Stimulated activated CD4-positive, alpha-beta T cell treated with anti-CD3 and anti-CD28 coated beads, Interleukin-12 subunit alpha, Interleukin-12 subunit beta, amount 100 ng/mL, for 48 hours (primary cell): Measurements from ENCODE around the gene IL18.
"Not testable (repeated sequence)": the region's sequence is repeated elsewhere in the genome, so short reads cannot be mapped to it uniquely, and the experiment has no call there.

ENCODE experiments used
- DNase-seq, 3 donors: peaks; one replicate each; pipeline ENCODE4 v3.0.0-alpha.2; 2020; ENCODE audit warnings: low read depth in 2 of 3, low spot score in 1 of 3

Gene IL18

DNA sequence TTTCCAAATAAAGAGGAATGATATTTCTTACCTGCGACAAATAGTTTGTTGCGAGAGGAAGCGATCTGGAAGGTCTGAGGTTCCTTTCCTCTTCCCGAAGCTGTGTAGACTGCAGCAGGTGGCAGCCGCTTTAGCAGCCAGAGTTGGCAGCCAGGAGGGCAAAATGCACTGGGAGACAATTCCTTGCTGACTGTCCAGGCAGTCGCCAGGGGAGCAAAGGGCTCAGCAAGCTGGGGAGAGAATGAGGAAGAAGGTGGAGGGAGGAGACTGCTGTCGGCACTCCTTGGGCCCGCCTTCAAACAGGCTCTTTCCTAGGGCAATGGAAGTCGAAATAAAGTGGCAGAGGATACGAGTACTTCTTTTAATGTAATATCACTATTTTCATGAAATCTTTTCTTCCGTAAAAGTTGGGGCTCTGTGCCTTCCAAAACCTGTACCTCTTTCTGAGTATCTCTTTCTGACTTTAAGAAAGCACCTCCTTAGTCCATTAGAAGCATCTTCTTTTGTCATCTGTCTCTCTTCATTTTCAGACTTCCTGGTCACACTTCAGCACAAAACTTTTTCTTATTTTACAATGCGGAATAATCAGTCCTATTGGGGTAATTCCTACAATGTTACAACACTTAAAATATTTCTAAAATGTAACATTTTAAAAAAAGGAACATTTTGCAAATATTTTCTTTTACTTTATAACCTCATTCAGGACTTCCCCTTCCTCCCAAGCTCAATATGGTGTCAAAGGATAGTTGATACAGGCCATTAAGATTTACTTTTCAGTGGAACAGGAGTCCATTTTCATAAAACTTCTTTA, at the start of gene IL18:
IL18 (minus strand) TSS at position 220 of the 811 bp plus-strand sequence. CDS start 9,041 bp downstream, outside the sequence.
- DNase-seq: no peak

DNA sequence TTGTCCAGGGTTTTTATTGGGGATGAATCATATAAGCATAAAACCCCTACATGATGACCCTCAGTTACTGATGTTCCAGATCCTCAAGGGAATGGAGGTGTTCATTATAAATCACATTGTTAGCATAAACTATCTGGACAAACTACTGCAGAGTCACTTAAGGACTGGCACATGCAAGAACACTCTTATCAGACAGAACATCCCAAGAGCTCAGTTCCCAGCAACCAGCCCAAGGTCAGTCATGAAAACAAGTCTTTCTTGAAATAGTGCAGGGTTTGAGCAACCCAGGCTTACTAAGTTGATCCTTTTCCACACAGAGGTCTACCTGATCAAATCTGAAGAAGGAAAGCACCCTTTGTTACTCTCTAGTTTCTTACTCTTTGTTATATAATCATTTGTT, 48.8 kb upstream of the IL18 start:
- no peak for DNase-seq

- DNase-seq: no peak
These were observed 48.4 kb upstream of the IL18 start for GRCh38 chr11:112212290-112212689.

GRCh38 chr11:112211536-112211935, 47.6 kb upstream of the IL18 start:
- DNase-seq: peak in 1 of 3 donors; percentile 24

DNA sequence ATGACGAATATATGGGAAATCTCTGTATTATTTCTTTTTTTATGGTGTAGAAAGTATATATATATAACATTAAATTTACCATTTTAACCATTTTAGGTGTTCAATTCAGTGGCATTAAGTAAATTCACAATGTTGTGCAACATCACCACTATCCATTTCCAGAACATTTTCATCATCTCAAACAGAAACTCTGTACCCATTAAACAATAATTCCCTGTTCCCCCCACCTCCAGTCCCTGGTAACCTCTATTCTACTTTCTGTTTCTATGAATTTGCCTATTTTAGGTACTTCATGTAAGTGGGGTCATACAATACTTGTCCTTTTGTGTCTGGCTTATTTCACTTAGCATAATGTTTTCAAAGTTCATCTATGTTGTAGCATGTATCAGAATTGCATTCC, 47.0 kb upstream of the IL18 start:
- no peak for DNase-seq

- DNase-seq: no peak
These were observed 42.2 kb upstream of the IL18 start for GRCh38 chr11:112206071-112206470.

DNA sequence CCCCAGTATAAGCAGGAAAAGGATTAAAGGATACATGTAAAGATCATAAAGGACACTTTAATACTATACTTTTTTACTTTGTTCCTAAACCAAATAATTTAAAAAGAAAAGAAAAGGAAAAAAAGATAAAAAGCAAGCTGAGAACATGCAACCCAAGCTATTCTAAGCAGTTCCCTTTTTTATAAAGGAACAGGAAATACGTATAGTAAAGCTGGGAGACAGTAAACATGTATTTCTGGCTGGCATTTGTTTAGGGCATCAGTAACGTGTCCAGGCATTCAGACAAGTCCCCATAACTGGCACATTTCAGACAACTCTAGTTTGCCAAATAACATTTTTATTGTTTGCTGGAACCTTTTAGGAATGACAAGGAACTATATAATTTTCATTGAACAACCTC, 36.4 kb upstream of the IL18 start:
- no peak for DNase-seq

DNA sequence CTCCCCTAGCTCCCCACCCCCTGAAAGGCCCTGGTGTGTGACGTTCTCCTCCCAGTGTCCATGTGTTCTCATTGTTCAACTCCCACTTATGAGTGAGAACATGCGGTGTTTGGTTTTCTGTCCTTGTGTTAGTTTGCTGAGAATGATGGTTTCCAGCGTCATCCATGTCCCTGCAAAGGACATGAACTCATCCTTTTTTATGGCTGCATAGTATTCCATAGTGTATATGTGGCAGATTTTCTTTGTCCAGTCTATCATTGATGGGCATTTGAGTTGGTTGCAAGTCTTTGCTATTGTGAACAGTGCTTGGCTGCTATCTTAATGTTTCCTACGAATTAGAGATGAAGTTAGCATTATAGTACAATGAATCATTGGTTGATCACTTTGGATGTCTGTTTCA, 35.2 kb upstream of the IL18 start:
- DNase-seq: not testable (repeated sequence)

GRCh38 chr11:112196519-112197087, 32.7 kb upstream of the IL18 start:
- DNase-seq: no peak

DNA sequence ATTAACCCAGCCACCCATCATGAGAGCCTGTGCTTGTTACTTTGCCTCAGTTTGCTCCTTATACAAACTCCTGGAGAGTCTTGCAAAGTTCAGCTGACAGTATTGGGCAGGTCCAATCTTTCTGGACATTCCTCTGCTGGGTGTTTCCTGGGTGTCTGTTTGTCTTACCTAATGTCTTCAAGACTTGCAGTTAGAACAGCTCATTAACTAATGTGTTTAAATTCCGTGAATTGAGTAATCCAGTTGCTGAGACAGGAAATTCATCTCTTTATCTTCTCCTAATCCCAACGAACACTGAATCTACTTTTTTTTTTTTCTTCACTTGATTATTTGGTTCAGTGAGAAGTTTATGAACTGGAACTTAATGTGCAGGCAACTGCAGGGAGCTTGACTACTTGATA, 32.1 kb upstream of the IL18 start:
- DNase-seq: no peak

GRCh38 chr11:112195113-112195512, 31.2 kb upstream of the IL18 start:
- not testable (repeated sequence) for DNase-seq

GRCh38 chr11:112186304-112186703, 22.4 kb upstream of the IL18 start:
- DNase-seq: no peak

DNA sequence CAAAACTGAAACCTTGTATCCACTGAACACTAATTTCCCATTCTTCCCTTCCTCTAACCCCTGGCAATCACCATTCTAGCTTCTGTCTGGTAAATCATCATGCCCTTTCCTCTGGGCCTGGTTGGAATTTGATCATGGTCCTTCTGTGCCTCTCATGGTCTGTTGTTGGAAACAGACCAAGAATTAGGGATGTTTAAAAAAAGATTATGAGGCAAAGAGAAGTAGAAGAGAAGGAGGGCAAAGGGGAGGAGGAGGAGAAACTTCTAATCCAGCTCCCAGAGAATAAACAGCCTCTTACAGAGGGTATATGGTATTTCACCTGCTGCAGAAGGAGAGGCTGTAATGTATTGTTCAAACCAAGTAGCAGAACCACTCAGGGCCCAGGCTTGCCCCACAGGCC, 22.0 kb upstream of the IL18 start:
- DNase-seq: no peak

DNA sequence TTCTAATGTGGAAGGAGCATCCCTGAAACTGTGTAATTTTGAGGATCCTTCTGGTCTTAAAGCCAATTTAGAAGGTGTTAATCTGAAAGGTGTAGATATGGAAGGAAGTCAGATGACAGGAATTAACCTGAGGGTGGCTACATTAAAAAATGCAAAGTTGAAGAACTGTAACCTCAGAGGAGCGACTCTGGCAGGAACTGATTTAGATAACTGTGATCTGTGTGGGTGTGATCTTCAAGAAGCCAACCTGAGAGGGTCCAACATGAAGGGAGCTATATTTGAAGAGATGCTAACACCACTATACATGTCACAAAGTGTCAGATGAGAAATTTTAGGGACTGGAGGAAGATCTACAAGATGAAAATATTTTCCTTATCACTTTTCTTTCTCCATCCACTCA, 19.0 kb upstream of the IL18 start:
- DNase-seq: no peak

GRCh38 chr11:112179601-112180000, 15.7 kb upstream of the IL18 start:
- DNase-seq: no peak

- no peak for DNase-seq
These were observed 15.0 kb upstream of the IL18 start for GRCh38 chr11:112178936-112179335.

- no peak for DNase-seq
These were observed 14.5 kb upstream of the IL18 start for GRCh38 chr11:112178428-112178827.

DNA sequence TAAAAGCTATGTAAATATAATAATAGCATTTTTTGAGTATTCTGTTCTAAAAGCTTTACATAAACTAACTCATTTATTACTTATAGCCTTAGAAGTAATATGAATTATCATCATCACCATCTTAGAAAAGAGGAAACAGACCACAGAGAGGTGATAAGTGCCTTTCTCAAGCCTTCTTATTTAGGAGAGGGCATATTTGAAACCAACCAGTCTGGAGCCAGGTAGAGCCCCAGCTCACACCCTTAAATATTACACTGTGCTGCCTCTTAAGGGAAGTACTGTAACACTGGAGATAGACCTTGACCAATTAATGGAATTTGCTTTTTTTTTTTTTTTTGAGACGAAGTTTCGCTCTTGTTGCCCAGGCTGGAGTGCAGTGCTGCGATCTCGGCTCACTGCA, 13.7 kb upstream of the IL18 start:
- DNase-seq: no peak

DNA sequence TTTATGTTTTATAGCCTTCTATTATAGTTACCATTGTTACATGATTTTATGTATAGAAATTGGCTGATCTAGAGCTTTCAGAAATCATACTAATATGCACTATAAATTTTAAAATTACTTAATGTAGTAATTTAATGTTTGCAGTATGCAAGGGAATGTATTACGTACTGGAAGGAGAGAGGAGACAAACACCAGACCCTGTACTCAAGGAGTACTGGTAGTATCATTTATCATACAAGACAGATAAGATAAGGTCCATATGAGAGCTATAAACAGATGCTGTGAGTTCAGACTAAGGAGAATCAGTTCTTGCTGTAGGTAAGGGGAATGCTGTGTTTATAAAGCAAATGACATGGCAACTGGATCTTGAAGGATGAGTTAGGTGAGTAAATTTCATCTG, 12.2 kb upstream of the IL18 start:
- no peak for DNase-seq

GRCh38 chr11:112175599-112175952, 11.7 kb upstream of the IL18 start:
- no peak for DNase-seq

DNA sequence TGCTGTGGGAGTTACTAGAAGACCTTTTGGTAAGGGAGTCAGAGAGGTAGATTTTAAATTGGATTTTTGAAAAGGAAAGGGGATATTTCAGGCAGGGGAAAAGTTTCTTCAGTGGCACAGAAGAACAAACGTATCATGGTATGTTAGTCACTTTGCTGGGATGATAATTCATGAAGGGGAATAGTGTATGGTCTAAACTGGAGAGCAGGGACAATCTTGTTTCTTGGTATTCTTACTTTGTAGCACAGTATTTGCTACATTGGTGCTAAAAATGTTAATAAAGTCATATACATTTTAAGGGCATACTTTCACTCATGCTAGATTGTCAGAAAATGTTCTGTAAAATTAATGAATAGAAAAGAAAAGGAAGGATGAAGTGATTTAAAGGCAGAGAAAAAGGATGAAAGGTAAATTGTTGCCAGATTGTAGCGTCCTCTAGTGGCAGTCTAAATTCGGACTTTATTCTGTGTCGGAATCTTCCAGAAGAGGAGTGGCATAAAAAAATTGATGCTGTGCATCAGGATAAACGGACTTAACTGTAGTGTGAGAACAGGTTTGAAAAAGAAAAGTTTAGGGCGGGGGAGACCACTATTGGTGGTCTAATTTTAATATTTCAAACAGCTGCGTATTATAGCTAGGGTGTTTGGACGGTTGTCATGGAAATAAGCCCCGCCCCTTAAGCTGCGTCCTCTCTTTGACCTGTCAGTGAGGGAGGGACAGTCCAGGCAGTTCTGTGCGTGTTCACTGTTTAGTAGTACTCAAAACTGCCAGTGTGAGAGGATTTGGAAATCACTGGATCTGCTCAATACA, 11.1 kb upstream of the IL18 start, which contains the start of gene BCO2:
BCO2 (plus strand) TSS at position 724 of the 810 bp plus-strand sequence. CDS start 90 bp downstream, outside the sequence.
- DNase-seq: peak in 2 of 3 donors; percentile 38 to 40

- no peak for DNase-seq
These were observed 9.3 kb upstream of the IL18 start for GRCh38 chr11:112173152-112173551.
